HEK293T (cell line): Measurements from ENCODE around the gene LTA4H.

Experiments
- BHLHE40 ChIP-seq: fragments of 450-650 bp; IDR thresholded peaks from 2 replicates; pipeline ENCODE4 v1.6.1; 2016; ENCODE audit warnings: mild to moderate bottlenecking, moderate library complexity, borderline replicate concordance
- CTBP1 ChIP-seq: fragments of 450-650 bp; IDR thresholded peaks from 2 replicates; pipeline ENCODE4 v1.6.1; 2016; ENCODE audit warnings: borderline replicate concordance
- ELF4 ChIP-seq: fragments of 450-650 bp; IDR thresholded peaks from 2 replicates; pipeline ENCODE4 v1.6.1; 2017; ENCODE audit warnings: antibody characterized with exemption
- FOXA1 ChIP-seq: fragments of 450-650 bp; IDR thresholded peaks from 2 replicates; pipeline ENCODE4 v1.6.1; 2016; ENCODE audit warnings: mild to moderate bottlenecking
- FOXK2 ChIP-seq: fragments of 450-650 bp; IDR thresholded peaks from 2 replicates; pipeline ENCODE4 v1.6.1; 2016; ENCODE audit warnings: mild to moderate bottlenecking
- FOXM1 ChIP-seq: fragments of 450-650 bp; IDR thresholded peaks from 2 replicates; pipeline ENCODE4 v1.6.1; 2017; ENCODE audit warnings: mild to moderate bottlenecking, borderline replicate concordance
- L3MBTL2 ChIP-seq: fragments of 450-650 bp; conservative IDR thresholded peaks from 2 replicates; pipeline ENCODE4 v1.6.1; 2016; ENCODE audit warnings: mild to moderate bottlenecking
- LEF1 ChIP-seq: fragments of 450-650 bp; IDR thresholded peaks from 2 replicates; pipeline ENCODE4 v1.6.1; 2017; ENCODE audit warnings: mild to moderate bottlenecking, borderline replicate concordance
- SP1 ChIP-seq: fragments of 450-650 bp; IDR thresholded peaks from 2 replicates; pipeline ENCODE4 v1.6.1; 2017
- SUZ12 ChIP-seq: fragments of 450-650 bp; IDR thresholded peaks from 2 replicates; pipeline ENCODE4 v1.6.1; 2016; ENCODE audit warnings: mild to moderate bottlenecking
- ZNF384 ChIP-seq: fragments of 450-650 bp; IDR thresholded peaks from 2 replicates; pipeline ENCODE4 v1.6.1; 2016

DNA sequence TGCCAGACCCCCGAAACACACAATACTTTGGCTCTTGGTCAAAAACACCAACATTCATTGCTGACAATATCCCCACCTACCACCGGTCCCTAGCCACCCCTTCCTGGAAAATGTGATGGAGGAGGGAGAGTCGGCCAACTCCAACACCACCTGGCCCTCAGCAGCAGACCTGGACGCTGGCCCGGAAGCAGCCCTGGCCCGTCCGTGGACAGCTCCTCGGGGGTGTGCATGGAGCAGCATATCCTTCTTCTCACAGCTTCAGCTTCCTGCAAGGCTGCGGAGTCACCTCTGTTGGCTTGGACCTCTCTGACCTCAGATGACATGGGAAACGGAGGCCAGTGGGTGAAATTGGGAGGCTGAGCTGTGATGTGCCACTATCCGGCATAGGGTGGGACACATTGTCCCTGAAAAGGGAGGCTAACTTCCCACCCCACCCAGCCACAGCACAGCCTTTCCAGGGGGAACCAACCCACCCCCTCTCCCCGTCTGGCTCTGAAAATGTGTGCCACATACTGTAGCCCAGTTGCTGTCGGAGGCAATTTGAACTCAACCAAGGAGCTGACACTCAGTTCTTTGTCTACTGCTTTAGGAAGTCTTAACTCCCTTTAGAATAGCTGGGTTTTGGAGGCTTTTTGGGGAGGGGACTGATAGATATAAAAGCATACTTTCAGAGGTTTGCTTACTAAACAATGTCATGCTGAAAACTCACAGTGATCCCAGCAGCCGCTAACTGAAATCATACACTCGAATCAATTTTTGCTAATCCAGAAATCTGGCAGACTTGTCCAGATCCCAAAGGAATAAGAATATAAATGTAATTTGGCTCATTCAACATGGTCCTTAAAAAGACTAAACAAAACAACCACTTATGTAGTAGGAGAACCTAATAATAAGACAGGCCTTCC is 43.1 kb upstream of the LTA4H start:
- TF ChIP-seq SP1, result no peak
- TF ChIP-seq FOXK2, result no peak
- no peak for TF ChIP-seq SUZ12
- TF ChIP-seq L3MBTL2, result no peak
- no peak for TF ChIP-seq FOXM1
- TF ChIP-seq LEF1, result no peak
- TF ChIP-seq ZNF384, result no peak
- no peak for TF ChIP-seq FOXA1
- no peak for TF ChIP-seq BHLHE40
- no peak for TF ChIP-seq ELF4
- TF ChIP-seq CTBP1, result no peak
